GM21447 (cell line): ENCODE data around the gene ICE1.

ENCODE experiments used
- ATAC-seq: cut with Tn5 transposase; IDR thresholded peaks from one replicate; pipeline ENCODE4 v1.9.1; 2021; ENCODE audit not compliant: unreplicated experiment

The ICE1 gene

GRCh38 chr5:5532306-5533076 lies 110.0 kb downstream of the ICE1 start:
- no peak for ATAC-seq

- ATAC-seq: no peak
Observed at GRCh38 chr5:5533927-5534326, 111.5 kb downstream of the ICE1 start.

- no peak for ATAC-seq
Observed at GRCh38 chr5:5534333-5534732, 111.9 kb downstream of the ICE1 start.

- ATAC-seq: no peak
Observed at GRCh38 chr5:5536871-5537270, 114.4 kb downstream of the ICE1 start.

- ATAC-seq: no peak
Observed at GRCh38 chr5:5537426-5537825, 114.9 kb downstream of the ICE1 start.

GRCh38 chr5:5539590-5539989 lies 117.1 kb downstream of the ICE1 start:
- ATAC-seq: no peak
